NCI-H748 treated with DMSO at 0.1 percent for 48 hours (cell line): ENCODE data around the gene STAT6.

Source experiments
- DNase-seq: peaks from one replicate; lab custom pipeline; 2025; lab: John Stamatoyannopoulos, UW

STAT6 gene

GRCh38 chr12:57048423-57049118 lies 62.6 kb downstream of the STAT6 start:
- DNase-seq = no peak

DNA sequence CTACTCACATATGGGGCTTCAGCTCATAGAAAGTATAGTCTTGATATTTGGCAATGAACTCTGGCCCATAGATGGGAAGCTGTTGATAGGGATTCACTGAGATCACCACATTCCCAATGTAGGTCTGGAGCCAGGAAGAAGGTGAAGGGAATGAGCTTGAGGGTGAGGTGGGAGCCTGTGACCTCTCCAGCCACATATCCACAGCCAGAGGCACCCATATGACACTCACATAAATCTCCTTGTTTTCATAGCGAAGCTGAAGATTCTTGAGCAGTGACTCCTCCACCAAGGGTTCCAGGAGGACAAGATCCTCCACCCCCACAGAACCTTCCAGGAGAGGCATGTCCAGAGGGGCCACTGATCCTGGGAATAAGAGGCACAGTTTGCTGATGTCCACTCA lies 63.2 kb downstream of the STAT6 start:
- no peak for DNase-seq

GRCh38 chr12:57046947-57047890 lies 63.9 kb downstream of the STAT6 start:
- no peak for DNase-seq

DNA sequence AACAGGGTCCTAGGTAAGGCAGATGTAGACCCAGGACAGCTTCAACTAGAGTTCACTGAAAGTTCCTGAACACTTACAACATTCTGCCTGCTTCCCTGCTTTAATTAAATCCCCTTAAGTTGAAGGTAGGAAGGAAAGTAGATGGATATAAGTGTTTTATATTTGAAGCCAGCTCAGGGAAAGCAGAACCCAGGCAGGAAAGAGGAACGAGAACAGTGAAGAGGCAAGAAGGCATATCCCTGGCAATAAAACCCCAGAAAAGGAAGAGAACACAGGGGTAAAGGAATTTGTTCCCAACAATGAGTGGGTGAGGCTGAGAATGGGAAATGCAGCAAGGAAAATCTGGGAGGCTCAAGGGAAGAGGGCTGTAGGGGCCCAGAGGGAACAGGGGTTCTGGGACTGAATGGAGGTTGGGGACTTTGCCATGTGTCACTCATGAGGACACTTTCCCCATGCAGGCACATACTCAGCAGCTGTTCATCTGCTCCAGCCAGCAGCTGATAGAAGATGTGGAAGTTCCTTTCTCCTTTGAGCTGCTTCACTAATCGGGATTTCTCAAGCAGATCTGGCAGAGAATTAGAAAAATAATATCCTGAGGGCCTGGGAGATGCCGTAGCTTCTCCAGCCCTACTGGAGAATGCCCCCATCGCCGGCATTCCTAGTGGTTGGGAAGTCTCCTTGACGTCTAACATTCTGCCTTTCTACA lies 64.9 kb downstream of the STAT6 start:
- DNase-seq = no peak
